ENCODE measurements around the gene NXPH4. TPM values are rescaled to one million over a fixed set of nuclear protein-coding genes. Genes with fewer than 3 reads are reported as not detected.

Gene NXPH4
- total RNA-seq, 1 experiment from 2014 or later: 20.0 TPM

- no peak for TF ChIP-seq YY1 (IDR thresholded peaks at IDR 0.05; ENCODE audit: extremely low read depth, insufficient replicate concordance, low read depth, low read length)
- no peak for TF ChIP-seq EZH2phosphoT487 (IDR thresholded peaks at IDR 0.05; ENCODE audit: borderline replicate concordance)
Observed at GRCh38 chr12:57236925-57237595, 20.5 kb downstream of the NXPH4 start (continued).

- no peak overlapping the region for H3K9ac ChIP-seq (ENCODE audit: low read length)
- peaks cover 10 to 16% of the 10 kb centered on the region in 2 experiments for H3K36me3 ChIP-seq (ENCODE audit: control insufficient read depth in 1 of 2, insufficient read depth in 2 of 2, low read length in 2 of 2)
- no TSS peak for BruUV-seq (replicated peaks)
- no peak overlapping the region for H3K27ac ChIP-seq (ENCODE audit: low read depth, low read length)
- H3K4me1 ChIP-seq (ENCODE audit: control insufficient read depth in 1 of 2, insufficient read depth in 2 of 2, low read length in 2 of 2): peaks cover 20 to 28% of the 10 kb centered on the region in 2 experiments
- CTCF ChIA-PET: interaction anchor here (2.1 kb wide), 1 partner anchor 8 kb away, joined by 26 read pairs; the partner anchor contains the start of gene SHMT2
- POLR2A ChIA-PET: interaction anchor here (3.5 kb wide), 1 partner anchor 8 kb away, joined by 16 read pairs; the partner anchor contains the start of gene SHMT2
- H4K20me1 ChIP-seq (ENCODE audit: insufficient read depth): no peaks in the 10 kb centered on the region
- intact Hi-C loops (cut with micrococcal nuclease): no loop called here
- no peak for ATAC-seq
- RAD21 ChIA-PET (ENCODE audit: low non-redundant PET in 1 of 2, low total read pairs in 2 of 2, uncharacterized antibody in 2 of 2, unreplicated experiment in 2 of 2): no interaction called here
- H2AFZ ChIP-seq (ENCODE audit: low read depth, low read length, poor library complexity, severe bottlenecking): no peak overlapping the region
- TF ChIP-seq YY1 (IDR thresholded peaks at IDR 0.05; ENCODE audit: extremely low read depth, insufficient replicate concordance, low read depth, low read length) (no peak), CBX3 (IDR thresholded peaks at IDR 0.05; ENCODE audit: low read depth) (no peak), EGR1 (IDR thresholded peaks at IDR 0.05; ENCODE audit: low read depth) (no peak), SRF (IDR thresholded peaks at IDR 0.05; ENCODE audit: low read depth) (no peak), CEBPB (IDR thresholded peaks at IDR 0.05; ENCODE audit: low read depth) (no peak), ELF1 (IDR thresholded peaks at IDR 0.05; ENCODE audit: borderline replicate concordance, low read depth) (no peak), TCF7L2 (IDR thresholded peaks at IDR 0.05; ENCODE audit: borderline replicate concordance, extremely low read depth, insufficient read depth, insufficient read length) (no peak), ZBTB33 (IDR thresholded peaks at IDR 0.05; ENCODE audit: extremely low read depth, insufficient replicate concordance, low read length) (no peak), EZH2 (IDR thresholded peaks at IDR 0.05) (no peak), REST (IDR thresholded peaks at IDR 0.05; ENCODE audit: low read depth) (no peak), EZH2phosphoT487 (IDR thresholded peaks at IDR 0.05; ENCODE audit: borderline replicate concordance) (no peak), MAX (IDR thresholded peaks at IDR 0.05) (no peak), POLR2AphosphoS5 (IDR thresholded peaks at IDR 0.05; ENCODE audit: low read depth, low read length) (no peak), ZNF274 (IDR thresholded peaks at IDR 0.05; ENCODE audit: low read depth, low read length) (no peak)
- H3K4me3 ChIP-seq (replicated peaks in 1 of 2; ENCODE audit: low read depth in 1 of 2, low read length in 2 of 2): no peak overlapping the region
- DNase-seq (ENCODE audit: low read depth, low spot score): no peak
- no peaks in the 10 kb centered on the region for H3K9me2 ChIP-seq (ENCODE audit: insufficient read depth)
- H3K79me2 ChIP-seq (ENCODE audit: insufficient read depth, low read length): no peaks in the 10 kb centered on the region; the same call in 1 of the 2 replicates
- peaks cover 4% of the 10 kb centered on the region; the same call in 1 of the 2 replicates for H3K27me3 ChIP-seq (ENCODE audit: insufficient read depth, low read length)
- no peaks in the 10 kb centered on the region for H3K9me3 ChIP-seq (ENCODE audit: control insufficient read depth in 1 of 2, insufficient read depth in 1 of 2, low read depth in 1 of 2, low read length in 2 of 2)
- H3K4me2 ChIP-seq (ENCODE audit: low read length): no peak overlapping the region
Observed at GRCh38 chr12:57237596-57237931, 21.0 kb downstream of the NXPH4 start.

Data from HCT116 (cell line).